ENCODE results near the gene UQCRQ. TPM values are rescaled to one million over a fixed set of nuclear protein-coding genes. Genes with fewer than 3 reads are reported as not detected.

The UQCRQ gene
- total and polyA plus RNA-seq, 3 experiments from 2014 or later: 595 to 663 (median 615) TPM

DNA sequence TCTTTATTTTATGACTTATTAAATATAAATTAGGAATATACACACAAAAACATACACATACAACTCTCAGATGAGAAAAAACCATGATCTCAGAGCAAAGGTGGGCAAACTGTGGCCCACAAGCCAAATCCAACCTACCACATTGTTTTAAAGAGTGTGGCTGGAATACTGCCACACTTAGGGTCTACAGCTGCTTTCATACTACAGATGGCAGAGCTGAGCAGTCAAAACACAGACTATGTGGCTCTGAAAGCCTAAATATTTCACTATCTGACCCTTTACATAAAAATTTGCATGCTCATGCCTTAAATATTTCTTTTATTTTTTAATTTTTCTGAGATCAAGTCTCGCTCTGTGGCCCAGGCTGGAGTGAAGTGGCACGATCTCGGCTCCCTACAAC is 35.3 kb downstream of the UQCRQ start:
- POLR2A ChIA-PET: no interaction called here
- Histone ChIP-seq H3K27ac (ENCODE audit: low read depth, low read length) (no peak overlapping the region), H3K9me3 (ENCODE audit: low read length) (no peaks in the 10 kb centered on the region), H3K4me1 (ENCODE audit: insufficient read depth, low read length) (no peaks in the 10 kb centered on the region), H3K27me3 (ENCODE audit: insufficient read depth, low read length, poor library complexity, severe bottlenecking) (no peaks in the 10 kb centered on the region), H3K36me3 (ENCODE audit: insufficient read depth, low read length) (peaks cover 18% of the 10 kb centered on the region), H3K4me3 (ENCODE audit: low read length) (no peak overlapping the region)
- no peak for DNase-seq
- H3K27ac Mint-ChIP-seq: peak overlapping the region in 1 of 8 donors; percentile 82
- peaks cover 7 to 70% (median 18%) of the 10 kb centered on the region in 3 donors for H3K36me3 Mint-ChIP-seq
- peaks cover 11 to 34% (median 19%) of the 10 kb centered on the region in 3 donors for H3K4me1 Mint-ChIP-seq
- CTCF ChIA-PET: no interaction called here
- no peak overlapping the region for H3K4me3 Mint-ChIP-seq
- H3K9me3 Mint-ChIP-seq: no peaks in the 10 kb centered on the region
- no peaks in the 10 kb centered on the region for H3K27me3 Mint-ChIP-seq

DNA sequence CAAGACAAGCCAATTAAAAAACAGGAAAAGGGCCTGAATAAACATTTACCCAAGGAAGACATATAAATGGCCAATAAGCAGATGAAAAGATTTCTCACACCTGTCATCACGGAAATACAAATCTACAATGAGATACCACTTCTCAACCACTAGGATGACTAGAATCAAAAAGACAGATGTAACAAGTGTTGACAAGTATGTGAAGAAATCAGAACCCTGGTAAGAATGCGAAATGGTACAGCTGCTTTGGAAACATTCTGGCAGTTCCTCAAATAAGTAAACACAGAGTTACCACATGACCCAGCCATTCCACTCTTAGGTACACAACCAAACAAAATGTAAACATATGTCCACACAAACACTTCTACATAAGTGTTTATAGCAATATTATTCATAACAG is 39.5 kb downstream of the UQCRQ start:
- Histone ChIP-seq H3K27me3 (ENCODE audit: insufficient read depth, low read length, poor library complexity, severe bottlenecking) (no peaks in the 10 kb centered on the region), H3K4me3 (ENCODE audit: low read length) (no peak overlapping the region), H3K4me1 (ENCODE audit: insufficient read depth, low read length) (no peaks in the 10 kb centered on the region), H3K36me3 (ENCODE audit: insufficient read depth, low read length) (peaks cover 5% of the 10 kb centered on the region), H3K27ac (ENCODE audit: low read depth, low read length) (no peak overlapping the region), H3K9me3 (ENCODE audit: low read length) (no peaks in the 10 kb centered on the region)
- Mint-ChIP-seq H3K36me3 (peaks cover 4 to 59% (median 16%) of the 10 kb centered on the region in 3 donors), H3K27ac (peak overlapping the region in 4 of 8 donors; percentile 14 to 82 (median 44)), H3K9me3 (no peaks in the 10 kb centered on the region), H3K4me1 (peaks cover 20 to 42% (median 36%) of the 10 kb centered on the region in 3 donors), H3K4me3 (no peak overlapping the region), H3K27me3 (no peaks in the 10 kb centered on the region)
- CTCF ChIA-PET: no interaction called here
- POLR2A ChIA-PET: interaction anchor here (0.8 kb wide), 1 partner anchor 58 kb away, joined by 3 read pairs; no protein-coding TSS in a partner anchor
- DNase-seq: no peak

DNA sequence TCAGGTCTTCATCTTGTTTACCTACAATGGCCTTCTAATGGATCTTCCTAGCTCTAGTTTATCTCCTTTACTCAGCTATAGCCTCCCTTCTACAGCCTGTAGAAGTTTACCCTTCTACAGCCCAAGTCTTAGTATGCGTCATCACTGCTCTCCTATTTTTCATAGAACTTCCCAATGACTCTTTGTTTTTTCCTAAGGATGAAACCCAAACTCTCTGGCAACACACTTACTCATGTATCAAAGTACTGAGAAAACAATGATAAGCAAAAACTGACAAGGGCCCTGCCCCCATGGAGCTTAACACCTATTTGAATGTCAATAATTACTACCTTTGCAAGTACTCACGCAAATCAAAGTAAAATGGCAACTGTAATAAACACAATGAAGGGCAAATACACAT is 40.7 kb downstream of the UQCRQ start:
- no peak overlapping the region for H3K27ac ChIP-seq (ENCODE audit: low read depth, low read length)
- no peak overlapping the region for H3K4me3 ChIP-seq (ENCODE audit: low read length)
- no peak for DNase-seq
- H3K4me1 ChIP-seq (ENCODE audit: insufficient read depth, low read length): no peaks in the 10 kb centered on the region
- Mint-ChIP-seq H3K4me3 (no peak overlapping the region), H3K27ac (no peak overlapping the region), H3K9me3 (no peaks in the 10 kb centered on the region), H3K4me1 (peaks cover 20 to 45% (median 40%) of the 10 kb centered on the region in 3 donors), H3K27me3 (no peaks in the 10 kb centered on the region), H3K36me3 (peaks cover 4 to 60% (median 18%) of the 10 kb centered on the region in 3 donors)
- ChIA-PET CTCF (interaction anchor here (1.4 kb wide), 1 partner anchor 16 kb away, joined by 3 read pairs; no protein-coding TSS in a partner anchor), POLR2A (no interaction called here)
- H3K36me3 ChIP-seq (ENCODE audit: insufficient read depth, low read length): peaks cover 9% of the 10 kb centered on the region
- H3K9me3 ChIP-seq (ENCODE audit: low read length): no peaks in the 10 kb centered on the region
- no peaks in the 10 kb centered on the region for H3K27me3 ChIP-seq (ENCODE audit: insufficient read depth, low read length, poor library complexity, severe bottlenecking)

DNA sequence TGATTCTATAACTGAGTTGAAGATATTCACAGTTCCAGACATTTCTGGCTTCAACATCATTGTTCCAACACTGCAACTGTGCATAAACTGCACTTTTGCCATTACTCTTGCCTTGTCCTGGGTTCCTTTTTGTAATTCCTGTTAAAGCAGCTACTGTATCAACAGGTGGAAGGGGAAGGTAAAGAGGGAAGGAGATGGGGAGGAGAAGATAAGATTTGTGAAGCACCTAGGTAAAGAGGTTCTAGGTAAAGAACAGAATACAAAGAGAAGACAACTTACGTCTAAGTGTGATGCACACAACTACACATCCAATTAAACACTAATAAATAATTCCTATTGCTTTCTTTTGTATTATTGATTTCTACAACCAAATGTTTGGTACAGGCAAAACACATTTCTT is 43.3 kb downstream of the UQCRQ start:
- POLR2A ChIA-PET: no interaction called here
- Mint-ChIP-seq H3K4me3 (no peak overlapping the region), H3K4me1 (peaks cover 20 to 45% (median 41%) of the 10 kb centered on the region in 3 donors), H3K36me3 (peaks cover 0 to 57% (median 16%) of the 10 kb centered on the region in 3 donors), H3K27me3 (no peaks in the 10 kb centered on the region), H3K27ac (peak overlapping the region in 2 of 8 donors; percentile 23 to 55), H3K9me3 (no peaks in the 10 kb centered on the region)
- no peaks in the 10 kb centered on the region for H3K9me3 ChIP-seq (ENCODE audit: low read length)
- CTCF ChIA-PET: no interaction called here
- DNase-seq: no peak
- no peaks in the 10 kb centered on the region for H3K27me3 ChIP-seq (ENCODE audit: insufficient read depth, low read length, poor library complexity, severe bottlenecking)
- no peak overlapping the region for H3K4me3 ChIP-seq (ENCODE audit: low read length)
- H3K36me3 ChIP-seq (ENCODE audit: insufficient read depth, low read length): peaks cover 4% of the 10 kb centered on the region
- H3K4me1 ChIP-seq (ENCODE audit: insufficient read depth, low read length): no peaks in the 10 kb centered on the region
- no peak overlapping the region for H3K27ac ChIP-seq (ENCODE audit: low read depth, low read length)

DNA sequence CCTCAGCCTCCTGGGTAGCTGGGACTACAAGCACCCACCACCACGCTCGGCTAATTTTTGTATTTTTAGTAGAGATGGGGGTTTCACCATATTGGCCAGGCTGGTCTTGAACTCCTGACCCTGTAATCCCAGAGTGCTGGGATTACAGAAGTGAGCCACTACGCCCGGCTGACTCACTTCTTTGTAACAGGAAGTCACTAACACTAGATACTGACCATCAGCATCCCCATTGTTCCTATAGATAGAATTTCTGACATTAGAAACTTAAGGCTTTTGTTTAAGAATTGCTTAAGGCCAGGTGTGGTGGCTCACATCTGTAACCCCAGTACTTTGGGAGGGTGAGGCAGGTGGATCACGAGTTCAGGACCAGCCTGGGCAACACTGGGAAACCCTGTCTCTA is 49.2 kb downstream of the UQCRQ start:
- Mint-ChIP-seq H3K36me3 (peaks cover 0 to 59% (median 18%) of the 10 kb centered on the region in 3 donors), H3K9me3 (no peaks in the 10 kb centered on the region), H3K27ac (peak overlapping the region in 2 of 8 donors; percentile 54 to 83), H3K4me3 (no peak overlapping the region), H3K4me1 (peaks cover 11 to 21% (median 18%) of the 10 kb centered on the region in 3 donors), H3K27me3 (no peaks in the 10 kb centered on the region)
- Histone ChIP-seq H3K27me3 (ENCODE audit: insufficient read depth, low read length, poor library complexity, severe bottlenecking) (no peaks in the 10 kb centered on the region), H3K27ac (ENCODE audit: low read depth, low read length) (no peak overlapping the region), H3K4me1 (ENCODE audit: insufficient read depth, low read length) (no peaks in the 10 kb centered on the region), H3K4me3 (ENCODE audit: low read length) (no peak overlapping the region), H3K9me3 (ENCODE audit: low read length) (no peaks in the 10 kb centered on the region), H3K36me3 (ENCODE audit: insufficient read depth, low read length) (peaks cover 4% of the 10 kb centered on the region)
- no peak for DNase-seq
- ChIA-PET CTCF (no interaction called here), POLR2A (no interaction called here)

DNA sequence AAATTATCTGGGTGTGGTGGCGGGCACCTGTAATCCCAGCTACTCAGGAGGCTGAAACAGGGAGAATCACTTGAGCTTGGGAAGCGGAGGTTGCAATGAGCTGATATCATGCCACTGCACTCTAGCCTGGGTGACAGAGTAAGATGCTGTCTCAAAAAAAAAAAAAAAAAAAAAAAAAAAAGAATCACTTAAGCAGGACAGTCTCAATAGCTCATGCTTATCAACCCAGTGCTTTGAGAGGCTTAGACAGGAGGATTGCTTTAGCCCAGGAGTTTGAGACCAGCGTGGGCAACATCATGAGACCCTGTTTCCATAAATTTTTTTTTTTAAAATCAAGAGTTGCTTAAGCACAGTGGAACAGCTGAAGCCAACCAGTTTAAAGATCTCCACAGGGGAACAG is 49.6 kb downstream of the UQCRQ start:
- Histone ChIP-seq H3K27ac (ENCODE audit: low read depth, low read length) (no peak overlapping the region), H3K27me3 (ENCODE audit: insufficient read depth, low read length, poor library complexity, severe bottlenecking) (no peaks in the 10 kb centered on the region), H3K4me1 (ENCODE audit: insufficient read depth, low read length) (no peaks in the 10 kb centered on the region), H3K36me3 (ENCODE audit: insufficient read depth, low read length) (peaks cover 4% of the 10 kb centered on the region), H3K9me3 (ENCODE audit: low read length) (no peaks in the 10 kb centered on the region), H3K4me3 (ENCODE audit: low read length) (no peak overlapping the region)
- ChIA-PET POLR2A (no interaction called here), CTCF (no interaction called here)
- no peaks in the 10 kb centered on the region for H3K27me3 Mint-ChIP-seq
- no peak overlapping the region for H3K4me3 Mint-ChIP-seq
- no peaks in the 10 kb centered on the region for H3K9me3 Mint-ChIP-seq
- H3K36me3 Mint-ChIP-seq: peaks cover 0 to 59% (median 18%) of the 10 kb centered on the region in 3 donors
- peaks cover 9 to 19% (median 18%) of the 10 kb centered on the region in 3 donors for H3K4me1 Mint-ChIP-seq
- DNase-seq: no peak
- peak overlapping the region in 2 of 8 donors; percentile 54 to 83 for H3K27ac Mint-ChIP-seq

Other genes with a start within 250 kb of the UQCRQ start
- 10 to 100 TPM; 65.3 to 69.0 TPM for gene IL13, start 208.5 kb upstream of the UQCRQ start, total RNA-seq
- not detected for gene IL13, start 208.5 kb upstream of the UQCRQ start, polyA plus RNA-seq
- 1 to 10 TPM; 6.4 to 6.8 TPM for gene IL4, start 192.7 kb upstream of the UQCRQ start, total RNA-seq
- not detected for gene IL4, start 192.7 kb upstream of the UQCRQ start, polyA plus RNA-seq
- gene KIF3A, start 129.1 kb upstream of the UQCRQ start, total RNA-seq: 10 to 100 TPM; 21.1 to 23.3 TPM
- gene KIF3A, start 129.1 kb upstream of the UQCRQ start, polyA plus RNA-seq: 15.9 TPM
- gene CCNI2, start 119.2 kb upstream of the UQCRQ start, total RNA-seq: 1 to 10 TPM; 8.8 to 9.1 TPM
- gene CCNI2, start 119.2 kb upstream of the UQCRQ start, polyA plus RNA-seq: 3.4 TPM
- 10 to 100 TPM; 34.5 to 38.1 TPM for gene SEPTIN8, start 89.4 kb upstream of the UQCRQ start, total RNA-seq
- gene SEPTIN8, start 89.4 kb upstream of the UQCRQ start, polyA plus RNA-seq: 2.8 TPM
- under 1 TPM in 1 of 2 experiments, not detected in 1; 0.07 TPM for gene SOWAHA, start 53.3 kb upstream of the UQCRQ start, total RNA-seq
- gene SOWAHA, start 53.3 kb upstream of the UQCRQ start, polyA plus RNA-seq: not detected
- 1 to 10 TPM; 1.6 to 2.0 TPM for gene SHROOM1, start 36.0 kb upstream of the UQCRQ start, total RNA-seq
- gene SHROOM1, start 36.0 kb upstream of the UQCRQ start, polyA plus RNA-seq: not detected
- gene GDF9, start 173 bp upstream of the UQCRQ start, total RNA-seq: under 1 TPM; 0.29 to 0.68 TPM
- not detected for gene GDF9, start 173 bp upstream of the UQCRQ start, polyA plus RNA-seq
- gene LEAP2, start 7.0 kb downstream of the UQCRQ start, total RNA-seq: 1 to 10 TPM; 2.7 to 3.6 TPM
- 0.93 TPM for gene LEAP2, start 7.0 kb downstream of the UQCRQ start, polyA plus RNA-seq
- gene AFF4, start 97.0 kb downstream of the UQCRQ start, total RNA-seq: 10 to 100 TPM; 26.3 to 28.8 TPM
- 17.5 TPM for gene AFF4, start 97.0 kb downstream of the UQCRQ start, polyA plus RNA-seq
- 10 to 100 TPM; 31.8 to 35.0 TPM for gene ZCCHC10, start 159.9 kb downstream of the UQCRQ start, total RNA-seq
- 40.0 TPM for gene ZCCHC10, start 159.9 kb downstream of the UQCRQ start, polyA plus RNA-seq
- gene HSPA4, start 185.4 kb downstream of the UQCRQ start, total RNA-seq: 100 to 1,000 TPM; 236 to 244 TPM
- gene HSPA4, start 185.4 kb downstream of the UQCRQ start, polyA plus RNA-seq: 39.8 TPM

All from CD8-positive, alpha-beta memory T cell (primary cell).